HG02943 (cell line): ENCODE data around the gene CEP104.
A peak's percentile ranks its signal among the peaks of the same experiment; 100 is the strongest.

Source experiments
- ATAC-seq: cut with Tn5 transposase; IDR thresholded peaks from one replicate; pipeline ENCODE4 v1.9.1; 2021; ENCODE audit warnings: mild to moderate bottlenecking, low read depth, moderate library complexity; ENCODE audit not compliant: unreplicated experiment

CEP104 gene

GRCh38 chr1:3869751-3870301 lies 12.8 kb upstream of the CEP104 start:
- no peak for ATAC-seq

- ATAC-seq: no peak
These were observed 11.5 kb upstream of the CEP104 start for GRCh38 chr1:3868464-3869006.

DNA sequence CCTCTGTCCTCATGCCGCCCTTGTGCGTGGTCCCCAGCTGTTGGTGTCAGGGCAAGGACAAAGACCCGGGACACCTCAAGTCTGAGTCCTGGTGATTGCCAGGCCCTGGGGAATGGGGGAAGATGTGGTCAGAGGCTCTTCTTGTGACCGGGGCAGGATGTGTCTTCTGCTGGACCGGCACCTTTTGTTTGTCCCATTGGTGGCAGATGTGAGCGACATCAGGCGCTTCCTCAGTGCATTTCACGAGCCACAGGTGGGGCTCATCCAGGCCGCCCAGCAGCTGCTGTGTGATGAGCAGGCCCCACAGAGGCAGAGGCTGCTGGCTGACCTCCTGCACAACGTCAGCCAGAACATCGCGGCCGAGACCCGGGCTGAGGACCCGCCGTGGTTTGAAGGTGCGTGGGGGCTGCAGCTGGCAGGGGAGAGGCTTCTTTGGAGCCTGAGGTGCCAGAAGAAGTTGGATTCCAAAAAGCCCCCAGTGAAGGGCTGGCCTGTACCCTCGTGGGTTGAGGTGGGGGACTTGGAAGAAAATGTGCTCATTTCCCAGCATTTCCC lies 8.7 kb upstream of the CEP104 start:
- ATAC-seq: no peak

DNA sequence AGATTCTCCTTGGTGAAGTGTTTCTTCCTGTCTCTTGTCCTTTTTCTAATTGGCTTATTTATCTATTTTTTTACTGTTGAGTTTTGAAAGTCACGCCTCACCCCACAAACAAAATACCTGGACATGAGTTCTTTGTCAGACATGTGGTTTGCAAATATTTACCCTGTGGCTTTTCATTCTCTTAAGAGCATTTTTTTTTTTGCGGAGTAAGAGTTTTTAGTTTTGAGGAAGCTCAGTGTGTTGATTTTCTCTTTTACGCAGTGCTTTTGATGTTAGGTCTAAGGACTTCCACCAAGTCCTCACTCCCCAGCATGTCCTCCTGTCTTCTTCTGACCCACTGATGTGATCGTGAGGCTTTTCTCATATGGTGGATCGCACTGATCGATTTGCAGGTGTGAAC lies 7.9 kb upstream of the CEP104 start:
- ATAC-seq: no peak

- no peak for ATAC-seq
These were observed 6.4 kb upstream of the CEP104 start for GRCh38 chr1:3863231-3863935.

GRCh38 chr1:3858231-3858981 lies 1.4 kb upstream of the CEP104 start:
- ATAC-seq: no peak

DNA sequence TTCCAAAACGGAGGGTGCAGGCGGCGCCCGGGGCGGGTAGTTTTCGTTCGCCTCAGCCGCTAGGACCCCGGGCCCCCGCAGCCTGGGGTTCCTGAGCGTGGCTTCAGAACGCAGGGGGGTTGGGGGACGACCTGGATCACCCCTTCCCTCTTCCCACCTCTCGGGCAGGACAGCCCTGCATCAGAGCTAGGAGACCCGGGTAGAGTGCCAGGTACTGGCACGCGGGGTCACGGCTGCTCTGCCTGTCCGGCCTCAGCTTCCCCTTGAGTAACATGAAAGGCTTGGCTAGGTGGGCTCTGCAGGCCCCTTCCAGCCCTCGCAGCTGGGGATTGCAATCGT lies 749 bp upstream of the CEP104 start:
- peak; percentile 0 for ATAC-seq

- ATAC-seq: no peak
These were observed 4.1 kb downstream of the CEP104 start for GRCh38 chr1:3852711-3853485.

DNA sequence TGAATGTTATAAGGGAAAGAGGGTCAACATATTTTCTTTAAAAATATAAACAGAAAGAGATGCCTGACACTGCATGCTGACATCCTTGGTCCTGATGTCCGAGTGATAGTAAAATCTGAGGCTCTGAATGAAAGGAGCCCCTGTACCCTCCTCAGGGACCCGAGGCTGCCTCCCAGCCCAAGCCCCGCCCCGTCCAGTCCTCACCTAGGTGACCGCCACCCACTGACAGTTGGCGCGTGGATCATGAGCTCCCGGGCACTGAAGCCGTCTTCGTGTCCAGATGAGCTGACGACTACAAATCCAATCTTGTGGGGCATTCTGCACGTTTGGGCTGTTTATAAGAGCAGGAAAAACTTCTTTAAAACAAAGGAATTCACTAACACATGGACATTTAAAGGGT lies 4.9 kb downstream of the CEP104 start:
- ATAC-seq: no peak

DNA sequence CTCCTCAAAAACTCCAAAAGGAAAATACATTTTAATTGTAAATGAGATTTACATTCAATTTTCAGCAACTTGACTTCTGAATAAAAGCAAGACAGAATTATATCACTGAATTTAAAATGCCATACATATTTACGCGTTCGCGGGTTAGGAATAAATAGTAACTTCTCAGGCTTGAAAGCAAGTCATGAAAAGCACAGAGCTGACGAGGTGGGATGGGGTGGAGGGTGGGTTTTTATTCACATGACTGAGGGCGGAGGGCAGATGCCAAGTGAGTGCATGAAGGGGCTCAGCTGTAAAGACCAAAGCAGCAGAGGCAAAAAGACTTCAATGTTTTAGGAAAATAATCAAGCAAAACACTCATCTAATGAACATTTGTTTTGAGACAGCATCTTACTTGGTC lies 5.7 kb downstream of the CEP104 start:
- ATAC-seq: no peak

DNA sequence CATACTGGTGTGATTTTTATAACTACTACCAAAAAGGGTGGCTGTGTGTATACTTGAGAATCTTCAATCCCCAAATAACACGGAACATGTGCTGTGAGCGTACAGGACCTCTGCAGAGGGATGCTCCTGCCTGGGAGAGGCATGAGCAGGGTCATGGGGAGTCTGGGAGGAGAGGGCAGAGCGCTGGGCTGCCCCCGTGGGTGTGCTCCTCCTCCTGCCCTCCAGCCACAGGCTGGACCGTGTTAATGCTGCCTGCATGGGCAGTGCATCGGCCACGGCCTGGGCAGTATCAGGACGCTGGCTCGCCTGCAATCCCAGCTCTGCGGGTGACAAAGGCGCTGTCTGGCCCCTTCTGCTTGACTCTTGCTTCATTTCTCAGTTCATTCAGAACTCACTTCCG lies 6.2 kb downstream of the CEP104 start:
- no peak for ATAC-seq

DNA sequence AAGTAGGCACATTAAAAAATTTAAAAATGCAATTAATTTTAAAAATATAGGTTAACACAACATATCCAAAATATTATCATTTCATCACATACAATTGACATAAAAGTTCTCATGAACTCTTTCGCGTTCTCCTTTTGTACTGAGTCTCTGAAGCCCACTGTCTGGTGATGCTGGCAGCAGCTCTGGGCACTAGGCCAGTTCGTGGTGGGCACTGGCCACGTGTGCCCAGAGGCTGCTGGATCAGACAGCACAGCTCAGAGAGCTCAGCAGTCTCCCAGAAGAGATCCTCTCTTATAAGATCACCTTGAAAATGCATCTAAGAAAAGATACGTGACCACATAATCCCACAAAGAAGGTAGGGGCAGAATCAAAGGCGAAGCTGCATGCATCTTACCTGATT lies 9.9 kb downstream of the CEP104 start:
- ATAC-seq: no peak

DNA sequence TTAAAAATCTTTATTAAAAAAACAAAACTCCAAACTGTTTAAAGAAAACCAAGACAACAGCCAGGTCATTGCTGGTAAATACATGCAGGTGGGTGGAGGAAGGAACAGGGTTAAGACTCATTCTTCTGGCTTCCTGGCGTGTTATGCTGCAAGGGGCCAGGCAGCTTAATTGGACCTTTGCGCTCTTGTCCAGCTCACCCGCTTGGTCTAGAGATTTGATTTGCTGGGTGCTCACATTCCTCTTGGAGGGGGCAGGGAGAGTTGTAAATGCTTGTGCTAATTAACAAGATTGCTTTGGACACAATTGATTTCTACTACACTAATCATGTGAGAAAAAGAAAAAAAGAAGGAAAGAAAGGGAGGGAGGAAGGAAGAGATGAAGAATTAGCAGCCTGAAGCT lies 10.5 kb downstream of the CEP104 start:
- ATAC-seq: no peak

DNA sequence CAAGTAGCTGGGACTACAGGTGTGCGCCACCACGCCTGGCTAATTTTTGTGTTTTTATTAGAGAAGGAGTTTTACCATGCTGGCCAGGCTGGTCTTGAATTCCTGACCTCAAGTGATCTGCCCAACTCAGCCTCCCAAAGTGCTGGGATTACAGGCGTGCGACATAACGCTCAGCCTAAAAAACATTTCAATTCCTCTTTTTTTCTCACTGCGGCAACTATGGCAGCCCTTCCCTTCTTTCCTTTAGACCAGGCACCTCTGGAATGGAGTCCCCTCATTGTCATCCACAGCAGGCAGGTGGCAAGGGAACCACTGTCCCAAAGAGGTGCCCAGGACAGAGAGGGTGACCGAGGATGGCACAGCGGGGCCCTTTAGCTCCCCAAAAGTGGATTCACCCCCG lies 14.1 kb downstream of the CEP104 start:
- ATAC-seq: no peak

DNA sequence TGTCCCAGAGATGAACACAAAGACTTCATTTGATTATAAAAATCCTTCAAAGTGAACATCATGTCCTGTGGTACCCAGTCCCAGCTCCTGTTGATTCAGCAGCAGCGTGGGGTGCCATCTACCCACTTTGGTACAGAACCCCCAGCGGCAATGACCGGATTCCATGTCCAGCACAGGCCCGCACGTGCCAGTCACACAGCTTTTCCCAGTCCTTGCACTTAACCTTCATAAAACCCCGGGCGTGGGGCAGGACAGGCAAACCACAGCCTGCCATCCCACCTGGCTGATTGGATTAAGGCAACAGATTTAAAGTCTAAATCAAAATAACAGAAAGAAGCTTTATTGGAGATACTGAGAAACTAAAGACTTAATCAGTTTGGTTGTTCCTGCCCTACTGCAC lies 15.5 kb downstream of the CEP104 start:
- ATAC-seq: no peak

GRCh38 chr1:3838788-3839187 lies 18.2 kb downstream of the CEP104 start:
- ATAC-seq: no peak

DNA sequence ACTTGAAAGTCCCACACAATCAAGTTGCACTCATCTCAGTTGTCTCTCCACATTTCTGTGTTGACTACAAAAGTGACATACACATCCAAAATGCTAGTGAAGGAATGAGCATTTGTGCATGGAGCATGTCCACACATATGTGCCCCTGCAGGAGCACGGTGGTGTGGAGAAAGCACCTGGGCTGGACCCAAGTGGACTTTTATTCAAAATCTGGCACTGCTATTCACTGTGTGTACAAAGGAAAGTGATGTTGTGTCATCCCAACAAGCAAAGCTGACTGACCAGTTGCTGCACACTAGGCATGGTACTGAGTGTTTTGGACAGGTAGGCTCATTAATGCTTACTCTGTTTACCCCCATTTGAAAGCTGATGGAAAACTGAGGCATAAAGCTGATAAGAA lies 19.3 kb downstream of the CEP104 start:
- no peak for ATAC-seq

DNA sequence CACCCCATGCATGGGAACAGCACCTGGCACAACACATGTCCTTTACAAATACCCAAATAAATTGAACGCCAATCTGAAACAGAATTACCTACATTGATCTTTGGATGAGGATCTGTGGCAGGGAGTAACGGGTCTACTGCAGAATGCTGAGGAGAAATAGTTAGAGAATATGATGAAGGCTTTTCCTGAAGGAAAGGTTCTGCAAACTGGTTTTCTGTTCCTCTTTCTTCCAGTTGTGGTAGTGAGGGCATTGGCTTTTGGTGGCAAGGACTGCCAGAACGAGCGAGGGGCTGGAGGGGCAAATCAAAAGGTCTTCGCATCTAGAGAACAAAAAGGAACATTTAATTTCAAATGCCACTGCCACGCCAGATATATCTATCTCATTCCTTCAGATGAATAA lies 19.8 kb downstream of the CEP104 start:
- no peak for ATAC-seq

- ATAC-seq: no peak
These were observed 20.6 kb downstream of the CEP104 start for GRCh38 chr1:3836421-3836820.

- ATAC-seq: no peak
These were observed 22.3 kb downstream of the CEP104 start for GRCh38 chr1:3834701-3835100.

DNA sequence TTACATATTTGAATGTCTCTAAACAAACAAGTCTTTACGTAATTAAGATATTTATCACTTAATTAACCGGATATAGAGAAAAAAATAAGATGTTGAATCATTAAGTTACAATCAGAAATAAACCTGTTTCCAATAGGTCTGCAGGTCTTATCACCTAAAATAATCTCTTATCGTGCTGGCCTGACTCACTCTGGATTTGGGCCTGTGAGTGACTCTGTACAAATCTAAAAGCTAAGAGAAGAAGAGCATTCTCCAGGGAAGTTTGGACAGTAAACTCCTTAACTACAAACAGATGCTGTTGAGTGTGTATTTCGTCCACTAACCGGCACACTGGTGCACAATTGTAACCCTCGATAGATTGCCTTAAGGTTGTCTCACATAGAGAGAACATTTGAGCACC lies 25.3 kb downstream of the CEP104 start:
- no peak for ATAC-seq
